ENCODE measurements around the gene FOCAD.

GRCh38 chr9:20854444-20854843, 170.4 kb downstream of the FOCAD start:
- no peak for TF ChIP-seq CTCF (IDR thresholded peaks at IDR 0.05)
- no peak for TF ChIP-seq POLR2A (IDR thresholded peaks at IDR 0.05)
- no peak for TF ChIP-seq POLR2AphosphoS5 (IDR thresholded peaks at IDR 0.05)

Measured in prostate gland (tissue), 2 donors.